Astrocyte of the cerebellum (primary cell): ENCODE measurements around the gene HTR7.

Experiments used
- DNase-seq: peaks from one replicate; pipeline ENCODE4 v3.0.0-alpha.2; 2011; ENCODE audit warnings: low read depth
- H3K4me3 ChIP-seq: 2 replicates; pipeline ENCODE4 v1.5.1; 2011; ENCODE audit warnings: mild to moderate bottlenecking, low read depth, low read length, moderate library complexity
- CTCF ChIP-seq: IDR thresholded peaks from 2 replicates; pipeline ENCODE4 v1.5.1; 2012; ENCODE audit warnings: low read length, low read depth, moderate library complexity, mild to moderate bottlenecking; ENCODE audit errors: missing control alignments
- in situ Hi-C: cut with HindIII; loops from 2 replicates; pipeline ENCODE4 v1.10.0; 2017; ENCODE audit warnings: low sequenced_read_pairs

The HTR7 gene

GRCh38 chr10:90775351-90776028, 82.3 kb downstream of the HTR7 start:
- TF ChIP-seq CTCF, result no peak
- DNase-seq, result peak; percentile 68
- in situ Hi-C loops, result no loop called here
- H3K4me3 ChIP-seq, result no peak overlapping the region

- DNase-seq, result no peak
- in situ Hi-C loops, result no loop called here
- H3K4me3 ChIP-seq, result no peak overlapping the region
- no peak for TF ChIP-seq CTCF
These were observed 87.6 kb downstream of the HTR7 start for GRCh38 chr10:90769946-90770841.

- TF ChIP-seq CTCF, result peak; percentile 80
- in situ Hi-C loops, result no loop called here
- DNase-seq, result peak; percentile 32
- no peak overlapping the region for H3K4me3 ChIP-seq
These were observed 106.5 kb downstream of the HTR7 start for GRCh38 chr10:90751107-90751997.

GRCh38 chr10:90746829-90747228, 111.0 kb downstream of the HTR7 start:
- TF ChIP-seq CTCF, result no peak
- no peak overlapping the region for H3K4me3 ChIP-seq
- no peak for DNase-seq
- in situ Hi-C loops, result loop anchor here (5.0 kb wide), 1 partner anchor 95 kb away; no protein-coding TSS in a partner anchor

GRCh38 chr10:90745565-90745964, 112.3 kb downstream of the HTR7 start:
- no peak for TF ChIP-seq CTCF
- DNase-seq, result no peak
- in situ Hi-C loops, result loop anchor here (5.0 kb wide), 1 partner anchor 97 kb away; no protein-coding TSS in a partner anchor
- H3K4me3 ChIP-seq, result no peak overlapping the region

GRCh38 chr10:90743291-90743690, 114.5 kb downstream of the HTR7 start:
- TF ChIP-seq CTCF, result no peak
- no peak for DNase-seq
- in situ Hi-C loops, result no loop called here
- no peak overlapping the region for H3K4me3 ChIP-seq
